ENCODE measurements around the gene JMJD1C.

Gene JMJD1C

DNA sequence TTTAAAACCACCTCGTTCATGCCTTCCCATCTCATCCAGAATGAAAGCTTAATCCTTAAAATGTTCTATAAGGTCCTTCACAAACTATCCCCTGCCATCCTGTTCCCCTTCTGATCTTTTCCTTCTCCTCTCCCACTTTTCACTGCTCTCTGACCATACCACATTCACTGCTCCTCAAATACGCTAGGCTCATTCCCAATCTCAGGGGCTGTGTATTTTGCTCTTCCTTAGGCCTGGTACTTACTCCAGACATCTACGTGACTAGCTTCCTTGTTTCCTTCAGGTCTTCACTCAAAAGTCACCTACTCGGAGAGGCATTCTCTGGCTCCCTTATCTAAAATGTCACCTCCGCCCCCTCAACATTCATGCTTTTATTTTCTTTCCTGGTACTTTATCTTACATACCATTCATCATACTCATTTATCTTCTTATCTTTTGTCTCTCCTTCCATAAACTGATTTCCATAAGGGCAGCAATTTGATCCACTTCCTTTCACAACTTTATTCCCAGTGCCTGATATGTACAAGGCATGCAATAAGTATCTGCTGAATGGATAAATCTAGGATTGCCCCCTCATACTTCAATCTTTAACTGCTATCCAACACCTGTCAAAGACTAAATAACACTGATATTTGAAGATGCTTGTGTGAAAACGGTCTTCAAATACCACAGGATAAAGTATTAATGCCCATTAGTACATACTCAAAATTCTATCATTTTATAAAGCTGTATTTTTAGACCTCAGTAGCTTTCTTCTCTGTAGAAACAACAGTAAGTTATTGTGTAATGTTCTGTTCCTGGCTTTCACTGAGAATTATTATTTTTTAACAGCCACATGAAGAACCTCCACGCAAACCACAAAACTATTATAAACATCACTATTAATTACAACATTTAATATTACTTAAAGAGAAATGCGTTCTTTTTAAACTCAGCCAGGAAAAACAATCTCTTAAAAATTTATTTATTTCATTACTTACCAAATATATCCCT lies 27.0 kb downstream of the JMJD1C start:
- no peak for DNase-seq (ENCODE audit: low read depth in 2 of 2)

DNA sequence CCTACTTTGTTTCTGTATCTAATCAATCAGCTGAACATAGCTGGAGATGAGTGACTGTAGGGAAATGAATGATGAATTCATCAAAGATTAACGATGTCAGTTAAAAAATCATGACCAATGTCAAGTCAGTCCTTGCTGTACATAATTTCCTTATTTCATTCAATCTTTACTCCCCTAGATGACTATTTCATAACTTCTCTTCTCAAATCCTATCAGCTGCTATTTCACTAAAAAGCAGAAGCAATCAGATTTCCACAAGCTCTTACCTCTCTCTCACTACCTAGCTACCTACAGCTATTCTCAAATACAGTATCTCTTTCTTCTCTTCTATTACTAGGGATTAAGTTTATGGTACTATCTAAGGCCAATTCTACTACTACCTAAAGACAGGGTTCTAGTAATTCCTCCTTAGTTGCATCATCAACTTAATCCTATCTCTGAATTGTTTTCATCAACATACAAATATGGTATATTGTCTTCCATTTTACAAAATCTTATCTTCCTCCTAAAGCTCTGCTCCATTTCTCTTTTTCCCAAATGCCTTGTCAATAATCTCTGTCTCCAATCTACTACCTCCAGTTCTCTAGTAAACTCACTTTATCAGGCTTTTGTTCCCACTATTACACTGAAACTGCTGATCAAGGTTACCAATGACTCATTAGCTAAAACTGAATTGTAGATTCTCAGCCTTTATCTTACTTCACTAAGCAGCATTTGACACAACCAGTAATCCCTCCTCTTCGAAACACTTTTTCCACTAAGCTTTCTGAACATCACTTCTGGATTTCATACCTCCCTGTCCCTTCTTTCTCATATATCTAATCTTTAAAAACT lies 28.4 kb downstream of the JMJD1C start:
- DNase-seq (ENCODE audit: low read depth in 2 of 2): no peak

DNA sequence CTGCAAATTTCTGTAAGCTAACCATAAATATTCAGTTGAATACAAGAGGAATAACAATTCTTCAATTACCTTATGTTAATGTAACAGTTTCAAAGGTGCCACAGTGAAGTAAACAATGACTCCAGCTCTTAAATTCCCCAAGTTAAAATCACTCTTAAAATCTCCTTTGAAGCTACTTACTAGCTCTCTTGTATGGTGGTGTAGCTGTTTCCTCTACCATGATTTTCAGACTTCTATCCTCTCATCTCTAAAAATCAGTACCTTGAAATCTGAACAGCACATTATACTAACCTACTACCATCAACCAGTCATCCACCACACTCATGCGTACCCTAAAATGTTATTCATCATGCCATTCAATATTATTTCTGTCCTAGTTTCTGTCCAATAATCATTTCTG lies 29.6 kb downstream of the JMJD1C start:
- no peak for DNase-seq (ENCODE audit: low read depth in 2 of 2)

DNA sequence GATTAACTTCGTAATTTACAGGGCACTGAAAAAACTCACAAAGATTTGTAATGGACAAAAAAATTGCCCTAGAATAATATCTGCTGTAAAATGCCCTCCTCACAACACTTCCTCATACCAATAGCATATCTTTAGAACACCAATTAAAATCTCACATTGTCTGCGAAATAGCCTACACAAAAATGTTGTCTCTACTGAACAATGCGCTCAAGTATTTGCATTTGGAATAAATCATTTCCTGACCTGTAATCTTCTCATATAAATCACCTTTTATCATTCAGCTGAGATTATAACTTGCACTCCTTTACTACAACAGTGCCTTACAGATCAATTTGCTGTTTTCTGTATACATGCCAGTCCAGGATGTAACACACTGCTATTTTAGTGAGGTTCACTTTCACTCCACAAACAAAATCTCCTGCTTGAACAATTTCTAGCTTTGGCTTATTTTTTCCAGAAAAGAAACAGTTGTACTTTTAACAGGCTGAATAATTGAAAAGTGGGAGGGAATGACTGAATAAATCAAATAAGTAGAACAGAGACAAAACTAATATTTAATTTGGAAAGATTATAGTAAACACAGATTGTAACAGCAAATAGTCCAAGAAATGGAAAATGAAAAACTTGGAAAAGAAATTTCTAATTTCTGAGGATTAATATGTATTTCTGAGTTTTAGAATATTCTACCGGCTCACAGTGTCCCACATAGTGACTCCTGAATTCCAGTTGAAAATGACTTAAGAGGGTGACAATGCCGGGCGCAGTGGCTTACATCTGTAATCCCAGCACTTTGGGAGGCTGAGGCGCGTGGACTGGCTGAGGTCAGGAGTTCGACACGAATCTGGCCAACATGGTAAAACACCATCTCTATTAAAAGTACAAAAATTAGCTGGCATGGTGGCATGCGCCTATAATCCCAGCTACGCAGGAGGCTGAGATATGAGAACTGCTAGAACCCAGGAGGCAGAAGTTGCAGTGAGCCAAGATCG lies 30.6 kb downstream of the JMJD1C start:
- no peak for DNase-seq (ENCODE audit: low read depth in 2 of 2)

DNA sequence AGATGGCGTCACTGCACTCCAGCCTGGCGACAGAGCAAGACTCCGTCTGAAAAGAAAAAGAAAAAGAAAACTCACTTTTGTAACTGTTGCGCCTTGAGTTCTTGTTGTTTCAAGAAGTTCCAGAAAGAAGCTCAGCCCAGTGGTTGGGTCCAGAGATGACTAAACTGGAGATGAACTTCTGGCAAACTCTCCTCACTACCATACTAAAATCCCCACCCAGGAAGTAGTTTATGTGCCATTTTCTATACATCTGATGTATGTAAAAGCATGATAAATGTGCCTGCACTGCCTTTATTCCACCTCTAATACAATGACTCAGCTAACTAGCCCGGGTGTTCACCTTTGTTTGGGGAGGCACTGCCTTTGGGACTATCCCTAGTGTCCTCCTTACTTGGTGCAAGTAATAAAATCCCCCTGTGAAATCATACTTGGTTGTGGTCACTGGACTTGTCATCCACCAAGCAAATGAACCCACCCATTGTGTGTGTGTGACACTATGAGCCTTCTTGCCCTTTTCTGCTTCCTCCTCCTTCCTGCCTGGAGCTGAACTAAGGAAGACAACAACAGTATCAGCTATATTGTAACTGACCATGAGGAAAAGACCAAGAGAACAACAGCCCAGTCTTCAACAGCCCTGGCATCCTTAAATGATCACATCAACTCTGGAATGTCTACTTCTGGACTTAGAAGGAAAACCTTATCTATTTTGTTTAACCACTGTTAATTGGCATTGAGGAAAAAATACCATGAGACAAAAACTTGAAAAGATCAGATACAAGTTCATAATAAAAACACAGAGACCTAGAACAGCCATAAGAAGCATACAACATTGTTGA lies 33.6 kb downstream of the JMJD1C start:
- no peak for DNase-seq (ENCODE audit: low read depth in 2 of 2)

DNA sequence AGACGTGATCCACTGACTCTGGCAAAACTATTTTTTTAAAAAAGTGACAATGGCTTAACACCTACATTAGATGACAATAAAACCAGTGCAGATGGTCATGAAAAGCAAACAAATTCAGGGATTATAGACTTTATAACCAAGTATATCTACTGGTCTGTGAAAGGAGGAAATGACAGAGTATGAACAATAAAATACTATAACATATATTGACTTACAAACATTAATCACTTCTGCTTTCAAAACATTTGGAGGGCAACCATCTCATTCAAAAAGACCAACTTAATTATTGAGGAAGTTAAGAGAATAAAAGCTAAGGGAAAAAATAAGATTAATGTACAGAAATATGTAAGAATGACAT lies 34.8 kb downstream of the JMJD1C start:
- DNase-seq (ENCODE audit: low read depth in 2 of 2): no peak

DNA sequence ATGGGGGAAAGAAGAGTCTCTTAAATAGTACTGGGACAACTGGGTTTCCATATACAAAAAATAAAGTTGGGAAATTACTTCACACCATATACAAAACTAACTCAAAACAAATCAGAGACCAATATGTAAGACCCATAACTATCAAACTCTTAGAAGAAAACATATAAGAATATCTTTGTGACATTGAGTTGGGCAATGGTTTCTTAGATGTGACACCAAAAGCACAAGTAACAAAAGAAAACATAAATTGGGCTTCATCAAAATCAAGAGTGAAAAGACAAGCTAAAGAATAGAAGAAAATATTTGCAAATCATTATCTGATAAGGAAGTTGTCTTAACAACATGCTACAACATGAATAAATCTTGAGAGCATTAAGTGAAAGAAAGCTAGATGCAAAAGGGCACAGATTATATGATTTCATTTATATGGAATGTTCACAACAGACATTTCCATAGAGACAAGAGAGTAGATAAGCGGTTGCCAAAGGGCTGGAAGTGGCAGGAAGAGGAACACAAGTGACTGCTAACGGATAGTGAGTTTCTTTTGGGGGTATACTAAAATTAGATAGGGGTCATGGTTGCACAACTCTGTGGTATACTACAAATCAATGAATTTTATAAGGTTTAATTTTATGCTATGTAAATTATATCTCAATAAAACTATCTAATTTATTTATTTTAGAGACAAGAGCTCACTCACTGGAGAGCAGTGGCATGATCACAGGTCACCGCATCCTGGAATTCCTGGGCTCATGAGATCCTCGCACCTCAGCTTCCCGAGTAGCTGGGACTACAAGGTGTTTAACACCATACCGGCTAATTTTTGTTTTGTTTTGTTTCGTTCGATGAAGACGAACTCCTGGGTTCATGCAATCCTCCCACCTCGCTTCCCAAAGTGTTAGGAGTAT lies 35.4 kb downstream of the JMJD1C start:
- DNase-seq (ENCODE audit: low read depth in 2 of 2): no peak

DNA sequence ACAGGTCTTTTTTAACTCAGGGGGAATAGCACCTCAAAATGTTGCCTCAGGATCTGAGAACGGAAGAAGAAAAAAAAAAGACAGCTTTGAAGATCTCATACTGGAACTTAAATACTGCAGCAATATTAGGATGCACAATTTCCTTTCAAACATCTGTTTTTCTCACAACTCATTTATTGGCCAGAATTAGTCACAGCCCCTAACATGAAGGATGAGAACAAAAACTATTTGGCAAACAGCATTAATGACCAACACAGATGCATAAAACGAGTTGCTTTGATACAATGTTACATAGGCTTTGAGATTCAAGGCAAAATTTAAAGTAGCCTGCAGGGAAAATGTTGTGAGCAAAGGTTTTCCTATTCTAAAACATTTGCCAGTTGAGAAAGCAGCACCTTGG lies 36.5 kb downstream of the JMJD1C start:
- DNase-seq (ENCODE audit: low read depth in 2 of 2): no peak

DNA sequence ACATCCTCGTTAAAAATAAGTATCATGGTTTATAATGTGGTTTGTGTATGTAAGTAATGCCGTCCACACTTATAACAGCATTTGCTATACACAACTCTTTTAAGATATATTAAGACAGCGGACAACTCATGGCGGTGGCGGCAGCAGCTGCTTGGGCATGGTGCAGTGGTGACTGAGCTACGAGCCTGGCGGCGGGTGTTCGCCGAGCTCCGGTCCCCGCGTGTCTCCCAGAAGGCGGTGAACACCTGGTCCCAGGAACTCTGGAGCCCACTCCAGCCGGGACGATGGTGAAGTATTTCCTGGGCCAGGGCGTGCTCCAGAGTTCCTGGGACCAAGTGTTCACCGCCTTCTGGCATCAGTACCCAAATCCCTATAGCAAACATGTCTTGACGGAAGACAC lies 38.8 kb downstream of the JMJD1C start:
- no peak for DNase-seq (ENCODE audit: low read depth in 2 of 2)

DNA sequence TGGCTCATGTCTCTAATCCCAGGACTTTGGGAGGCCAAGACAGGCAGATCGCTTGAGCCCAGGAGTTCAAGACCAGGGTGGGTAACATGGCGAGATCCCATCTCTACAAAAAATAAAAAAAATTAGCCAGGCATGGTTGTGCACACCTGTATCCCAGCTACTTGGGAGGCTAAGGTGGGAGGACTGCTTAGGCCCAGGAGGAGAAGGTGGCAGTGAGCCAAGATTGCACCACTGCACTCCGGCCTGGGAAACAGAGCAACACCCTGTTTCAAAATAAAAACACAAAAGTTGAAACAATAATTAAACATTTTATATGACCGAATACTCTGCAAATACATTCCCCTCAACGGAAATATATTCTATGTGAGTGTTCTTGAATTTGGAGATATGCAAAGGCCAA lies 40.3 kb downstream of the JMJD1C start:
- DNase-seq (ENCODE audit: low read depth in 2 of 2): no peak

DNA sequence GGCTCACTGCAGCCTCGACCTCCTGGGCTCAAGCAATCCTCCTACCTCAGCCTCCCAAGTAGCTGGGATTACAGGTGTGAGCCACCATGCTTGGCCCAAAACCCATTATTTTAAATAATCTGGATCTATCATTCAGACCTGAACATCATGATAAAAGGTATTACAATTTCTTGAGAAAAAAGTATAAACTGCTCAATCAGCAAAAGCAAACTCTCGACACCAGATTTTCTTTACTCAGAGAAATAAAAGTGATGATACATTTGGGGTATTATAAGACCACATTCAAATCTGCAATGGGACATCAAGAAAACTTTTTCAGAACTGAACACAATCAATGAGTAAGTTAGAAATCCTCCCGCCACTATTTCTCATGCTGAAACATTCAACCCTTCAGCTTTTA lies 41.2 kb downstream of the JMJD1C start:
- no peak for DNase-seq (ENCODE audit: low read depth in 2 of 2)

DNA sequence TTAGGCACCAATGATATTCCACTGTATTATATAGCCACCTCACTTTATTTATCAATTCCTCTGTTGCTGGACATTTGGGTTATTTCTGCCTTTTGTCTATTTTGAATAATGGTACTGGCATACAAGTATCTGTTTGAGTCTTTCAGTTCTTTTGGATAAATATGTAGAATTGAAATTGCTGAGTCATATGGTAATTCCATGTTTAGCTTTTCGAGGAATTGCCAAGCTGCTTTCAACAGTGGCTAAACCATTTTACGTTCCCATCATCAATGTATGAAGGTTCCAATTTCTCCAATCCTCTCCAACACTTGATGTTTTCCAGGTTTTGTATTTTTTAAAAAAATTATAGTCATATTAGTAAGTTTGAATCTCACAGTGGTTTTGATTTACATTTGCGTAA lies 42.3 kb downstream of the JMJD1C start:
- no peak for DNase-seq (ENCODE audit: low read depth in 2 of 2)

DNA sequence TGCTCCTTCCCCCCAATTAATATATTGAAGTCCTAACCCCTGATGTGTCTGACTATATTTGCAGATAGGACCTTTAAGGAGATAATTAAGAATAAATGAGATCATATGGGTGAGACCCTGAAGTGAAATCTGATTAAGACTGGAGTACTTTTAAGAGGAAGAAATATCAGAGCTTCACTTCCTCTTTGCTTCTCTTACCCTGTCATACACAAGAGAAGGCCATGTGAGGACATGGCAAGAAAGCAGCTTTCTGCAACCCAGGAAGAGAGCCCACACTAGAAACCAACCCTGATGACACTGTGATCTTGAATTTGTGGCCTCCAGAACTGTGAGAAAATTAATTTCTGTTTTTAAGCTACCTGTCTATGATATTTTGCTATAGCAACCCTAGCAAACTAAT lies 44.2 kb downstream of the JMJD1C start:
- DNase-seq (ENCODE audit: low read depth in 2 of 2): no peak

DNA sequence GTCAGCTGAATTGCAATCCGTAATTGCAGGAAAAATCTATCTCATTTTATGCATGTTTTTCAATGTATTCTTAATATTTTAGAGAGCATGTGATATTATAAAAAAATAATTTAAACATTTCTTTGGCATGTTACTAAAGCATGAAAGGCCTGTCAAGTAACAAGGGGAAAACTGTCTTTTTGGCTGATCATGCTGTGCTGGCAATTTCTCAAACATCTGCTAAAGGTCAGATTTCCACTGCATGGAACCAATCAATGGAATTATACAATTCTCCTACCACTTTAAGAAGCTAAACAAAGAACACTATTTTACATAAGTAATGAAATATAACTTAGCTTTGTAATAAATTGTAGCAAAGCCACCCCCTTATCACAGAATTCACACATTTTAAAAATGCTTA lies 49.4 kb downstream of the JMJD1C start:
- no peak for DNase-seq (ENCODE audit: low read depth in 2 of 2)

DNA sequence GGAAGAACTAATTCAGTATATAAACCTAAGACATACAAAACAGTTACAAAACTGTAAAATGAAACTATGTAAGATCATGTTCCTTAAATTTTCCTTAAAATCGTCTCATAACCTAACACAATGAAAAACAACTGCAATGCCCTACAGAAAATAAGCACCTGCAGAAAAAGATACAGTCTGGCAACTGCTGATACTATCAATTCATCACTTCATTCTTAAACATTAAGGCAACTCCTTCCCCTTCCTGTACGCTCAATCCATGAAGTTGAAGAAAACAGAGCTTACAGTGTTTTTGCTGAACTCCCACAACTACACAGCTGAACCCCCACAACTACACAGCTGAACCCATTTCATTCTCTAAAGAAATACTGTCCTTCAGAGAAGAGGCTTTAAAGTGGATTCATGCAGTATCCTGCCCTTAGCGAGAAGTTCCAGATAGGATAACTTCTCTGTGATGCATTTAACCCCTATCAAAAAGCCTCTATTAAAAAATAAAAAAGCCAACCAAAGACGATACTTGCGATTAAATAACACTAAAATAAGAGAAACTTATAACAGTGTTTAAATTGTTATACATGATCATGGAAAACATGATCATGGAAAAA lies 50.0 kb downstream of the JMJD1C start:
- DNase-seq (ENCODE audit: low read depth in 2 of 2): no peak

DNA sequence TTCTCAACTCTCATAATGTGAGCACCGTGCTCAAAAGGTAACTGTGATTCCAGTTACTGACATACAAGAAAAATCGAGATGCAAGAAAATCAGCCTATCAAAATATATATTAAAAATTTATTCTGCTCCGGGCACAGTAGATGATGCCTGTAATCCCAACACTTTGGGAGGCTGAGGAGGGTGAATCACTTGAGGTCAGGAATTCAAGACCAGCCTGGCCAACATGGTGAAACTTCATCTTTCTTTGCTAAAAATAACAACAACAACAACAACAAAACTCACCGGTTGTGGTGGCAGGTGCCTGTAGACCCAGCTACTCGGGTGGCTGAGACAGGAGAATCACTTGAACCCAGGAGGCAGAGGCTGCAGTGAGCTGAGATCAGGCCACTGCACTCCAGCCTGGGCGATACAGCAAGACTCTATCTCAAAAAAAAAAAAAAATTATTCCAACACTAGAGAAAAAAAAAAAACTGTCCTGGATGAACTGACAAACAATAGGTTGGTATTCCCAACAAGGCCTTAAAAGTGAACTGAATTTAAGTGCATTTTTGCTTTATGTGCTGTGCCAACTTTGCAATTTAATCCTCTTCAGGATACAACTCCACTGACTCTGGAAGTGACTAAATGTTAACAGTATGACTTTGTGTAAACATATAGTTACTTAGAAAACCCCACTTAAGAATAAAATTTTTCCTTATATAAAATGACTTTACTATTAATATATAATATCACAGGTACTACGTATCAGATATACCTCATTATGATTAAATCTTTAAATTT lies 51.1 kb downstream of the JMJD1C start:
- DNase-seq (ENCODE audit: low read depth in 2 of 2): no peak

DNA sequence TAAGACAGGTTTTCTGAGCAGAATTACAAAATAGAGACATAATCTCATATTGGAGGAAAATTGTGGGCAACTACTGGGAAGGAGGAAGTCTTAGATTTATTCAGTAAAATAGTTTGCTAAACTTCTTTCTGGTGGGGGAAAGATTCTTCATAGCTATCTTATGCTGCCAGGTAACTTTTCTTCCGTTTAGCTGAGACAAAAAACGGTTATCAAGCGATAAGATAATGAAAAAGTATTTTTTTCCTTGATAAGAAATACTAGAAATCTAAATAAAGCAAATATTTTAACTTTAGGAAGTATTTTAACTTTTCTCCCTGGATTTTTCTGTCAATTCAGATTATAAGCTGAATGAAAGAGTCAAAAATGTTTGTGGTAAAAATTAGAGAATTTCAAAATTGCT lies 52.3 kb downstream of the JMJD1C start:
- no peak for DNase-seq (ENCODE audit: low read depth in 2 of 2)

DNA sequence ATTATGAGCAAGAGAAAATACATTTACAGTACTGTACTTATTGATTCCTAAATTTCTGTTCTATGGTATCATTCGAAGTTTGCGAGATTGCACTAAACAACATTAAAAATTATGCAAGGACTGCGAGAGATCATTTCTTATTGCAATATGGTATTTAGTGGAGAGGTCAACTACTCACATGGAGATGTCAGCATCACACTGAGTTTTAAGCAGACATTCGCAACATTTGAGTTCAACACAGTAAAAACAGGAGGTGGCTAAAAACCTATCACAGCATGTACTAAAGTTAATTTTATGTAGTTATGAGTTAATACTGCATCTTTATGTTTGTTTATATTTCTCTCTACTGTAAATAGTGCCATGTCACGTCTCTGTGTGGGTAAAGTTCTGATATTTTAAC lies 53.5 kb downstream of the JMJD1C start:
- no peak for DNase-seq (ENCODE audit: low read depth in 2 of 2)

DNA sequence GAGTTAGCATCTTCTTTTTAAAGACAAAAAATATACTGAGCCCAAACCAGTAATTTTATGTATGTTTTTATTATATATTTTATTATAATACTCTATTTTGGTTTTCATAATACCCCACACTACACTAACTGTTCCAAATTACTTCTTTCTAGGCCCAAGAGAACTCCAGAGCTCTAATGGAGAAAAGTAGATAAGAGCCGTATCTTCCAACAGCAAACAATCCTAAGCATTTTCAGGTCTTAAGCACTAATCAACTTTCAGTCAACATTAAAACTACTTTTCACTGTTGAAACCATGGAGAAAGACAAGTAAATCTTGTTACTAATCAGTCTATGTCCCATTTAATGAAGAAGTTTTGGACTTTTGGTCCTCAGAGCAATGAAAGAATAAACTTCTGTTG lies 55.1 kb downstream of the JMJD1C start:
- DNase-seq (ENCODE audit: low read depth in 2 of 2): no peak
